SJCRH30 (cell line): ENCODE measurements around the gene HDDC2. TPM values are rescaled to one million over a fixed set of nuclear protein-coding genes. Genes with fewer than 3 reads are reported as not detected.

Source experiments
- DNase-seq, 2 experiments: peaks; one replicate each; pipeline ENCODE4 v3.0.0-alpha.2; 2015 to 2020
- H3K27ac ChIP-seq: fragments of 250-450 bp; sonication (Bioruptor Pico); 2 replicates; pipeline ENCODE4 v1.5.1; 2020; ENCODE audit warnings: mild to moderate bottlenecking, moderate library complexity
- H3K27me3 ChIP-seq: fragments of 250-450 bp; sonication (Bioruptor Pico); 2 replicates; pipeline ENCODE4 v1.5.1; 2020; ENCODE audit warnings: mild to moderate bottlenecking, moderate library complexity
- H3K36me3 ChIP-seq: fragments of 250-450 bp; sonication (Bioruptor Pico); 2 replicates; pipeline ENCODE4 v1.5.1; 2020; ENCODE audit warnings: mild to moderate bottlenecking, moderate library complexity
- H3K4me1 ChIP-seq: fragments of 250-450 bp; sonication (Bioruptor Pico); 2 replicates; pipeline ENCODE4 v1.5.1; 2020; ENCODE audit warnings: mild to moderate bottlenecking, moderate library complexity
- H3K4me3 ChIP-seq: fragments of 250-450 bp; sonication (Bioruptor Pico); 2 replicates; pipeline ENCODE4 v1.5.1; 2020; ENCODE audit warnings: mild to moderate bottlenecking, moderate library complexity
- H3K9me3 ChIP-seq: fragments of 250-450 bp; sonication (Bioruptor Pico); replicated peaks from 2 replicates; pipeline ENCODE4 v1.5.1; 2020; ENCODE audit warnings: mild to moderate bottlenecking, moderate library complexity
- total RNA-seq: library from RNA; depleted of rRNA; stranded (reverse); fragments of >200 nt; shearing (Covaris generic); gene quantifications from 2 replicates; pipeline ENCODE4 v1.2.3, GENCODE V29; 2014

The HDDC2 gene
- total RNA-seq, 1 experiment from 2014 or later: 61.7 TPM

- peaks cover 20% of the 10 kb centered on the region for H3K4me1 ChIP-seq
- no peaks in the 10 kb centered on the region for H3K9me3 ChIP-seq
- no peaks in the 10 kb centered on the region for H3K36me3 ChIP-seq
- DNase-seq: no peak
- H3K4me3 ChIP-seq: no peak overlapping the region
- H3K27me3 ChIP-seq: no peaks in the 10 kb centered on the region
- H3K27ac ChIP-seq: no peak overlapping the region
Measured at GRCh38 chr6:125248136-125248535, 53.6 kb downstream of the HDDC2 start.

GRCh38 chr6:125246566-125246965 is 55.2 kb downstream of the HDDC2 start:
- DNase-seq: no peak
- no peaks in the 10 kb centered on the region for H3K36me3 ChIP-seq
- H3K27me3 ChIP-seq: no peaks in the 10 kb centered on the region
- no peak overlapping the region for H3K27ac ChIP-seq
- H3K9me3 ChIP-seq: no peaks in the 10 kb centered on the region
- peaks cover 5% of the 10 kb centered on the region; the same call in 1 of the 2 replicates for H3K4me1 ChIP-seq
- no peak overlapping the region for H3K4me3 ChIP-seq

- H3K36me3 ChIP-seq: no peaks in the 10 kb centered on the region
- DNase-seq: no peak
- H3K27me3 ChIP-seq: no peaks in the 10 kb centered on the region
- no peaks in the 10 kb centered on the region for H3K9me3 ChIP-seq
- no peaks in the 10 kb centered on the region for H3K4me1 ChIP-seq
- H3K27ac ChIP-seq: no peak overlapping the region
- H3K4me3 ChIP-seq: no peak overlapping the region
Measured at GRCh38 chr6:125245523-125246264, 56.1 kb downstream of the HDDC2 start.

- no peaks in the 10 kb centered on the region for H3K4me1 ChIP-seq
Measured at GRCh38 chr6:125245109-125245508, 56.7 kb downstream of the HDDC2 start.

GRCh38 chr6:125237764-125238163 is 64.0 kb downstream of the HDDC2 start:
- no peaks in the 10 kb centered on the region for H3K4me1 ChIP-seq
- no peaks in the 10 kb centered on the region for H3K9me3 ChIP-seq
- no peak for DNase-seq
- H3K4me3 ChIP-seq: no peak overlapping the region
- H3K36me3 ChIP-seq: no peaks in the 10 kb centered on the region
- H3K27ac ChIP-seq: no peak overlapping the region
- H3K27me3 ChIP-seq: no peaks in the 10 kb centered on the region

More at GRCh38 chr6:125245109-125245508, 56.7 kb downstream of the HDDC2 start:
- H3K9me3 ChIP-seq: no peaks in the 10 kb centered on the region
- no peak for DNase-seq
- no peaks in the 10 kb centered on the region for H3K27me3 ChIP-seq
- no peaks in the 10 kb centered on the region for H3K36me3 ChIP-seq
- H3K27ac ChIP-seq: no peak overlapping the region
- no peak overlapping the region for H3K4me3 ChIP-seq

GRCh38 chr6:125236536-125237327 is 65.0 kb downstream of the HDDC2 start:
- H3K27me3 ChIP-seq: no peaks in the 10 kb centered on the region
- DNase-seq: no peak
- H3K36me3 ChIP-seq: no peaks in the 10 kb centered on the region
- no peak overlapping the region for H3K27ac ChIP-seq
- H3K9me3 ChIP-seq: no peaks in the 10 kb centered on the region
- H3K4me3 ChIP-seq: no peak overlapping the region
- H3K4me1 ChIP-seq: no peaks in the 10 kb centered on the region

GRCh38 chr6:125233202-125233601 is 68.6 kb downstream of the HDDC2 start:
- H3K27me3 ChIP-seq: no peaks in the 10 kb centered on the region
- H3K4me1 ChIP-seq: no peaks in the 10 kb centered on the region
- H3K36me3 ChIP-seq: no peaks in the 10 kb centered on the region
- H3K9me3 ChIP-seq: no peaks in the 10 kb centered on the region
- no peak for DNase-seq
- H3K4me3 ChIP-seq: no peak overlapping the region
- H3K27ac ChIP-seq: no peak overlapping the region

GRCh38 chr6:125232466-125232865 is 69.3 kb downstream of the HDDC2 start:
- no peak overlapping the region for H3K27ac ChIP-seq
- no peak overlapping the region for H3K4me3 ChIP-seq
- no peaks in the 10 kb centered on the region for H3K27me3 ChIP-seq
- no peak for DNase-seq
- H3K36me3 ChIP-seq: no peaks in the 10 kb centered on the region
- no peaks in the 10 kb centered on the region for H3K4me1 ChIP-seq
- H3K9me3 ChIP-seq: no peaks in the 10 kb centered on the region

- no peaks in the 10 kb centered on the region for H3K36me3 ChIP-seq
- H3K27ac ChIP-seq: no peak overlapping the region
- H3K4me1 ChIP-seq: no peaks in the 10 kb centered on the region
- DNase-seq: no peak
- no peaks in the 10 kb centered on the region for H3K9me3 ChIP-seq
- no peak overlapping the region for H3K4me3 ChIP-seq
- H3K27me3 ChIP-seq: no peaks in the 10 kb centered on the region
Measured at GRCh38 chr6:125231574-125232343, 70.0 kb downstream of the HDDC2 start.

GRCh38 chr6:125231133-125231532 is 70.6 kb downstream of the HDDC2 start:
- no peak overlapping the region for H3K27ac ChIP-seq
- H3K4me1 ChIP-seq: no peaks in the 10 kb centered on the region
- H3K4me3 ChIP-seq: no peak overlapping the region
- H3K36me3 ChIP-seq: no peaks in the 10 kb centered on the region
- DNase-seq: no peak
- H3K9me3 ChIP-seq: no peaks in the 10 kb centered on the region
- no peaks in the 10 kb centered on the region for H3K27me3 ChIP-seq

- no peaks in the 10 kb centered on the region for H3K27me3 ChIP-seq
- DNase-seq: no peak
- H3K4me3 ChIP-seq: no peak overlapping the region
- no peaks in the 10 kb centered on the region for H3K36me3 ChIP-seq
- no peak overlapping the region for H3K27ac ChIP-seq
- H3K4me1 ChIP-seq: no peaks in the 10 kb centered on the region
- H3K9me3 ChIP-seq: no peaks in the 10 kb centered on the region
Measured at GRCh38 chr6:125230674-125231073, 71.1 kb downstream of the HDDC2 start.

- H3K36me3 ChIP-seq: no peaks in the 10 kb centered on the region
- no peak for DNase-seq
- H3K27me3 ChIP-seq: no peaks in the 10 kb centered on the region
- H3K27ac ChIP-seq: no peak overlapping the region
- no peaks in the 10 kb centered on the region for H3K9me3 ChIP-seq
- no peak overlapping the region for H3K4me3 ChIP-seq
- no peaks in the 10 kb centered on the region for H3K4me1 ChIP-seq
Measured at GRCh38 chr6:125228981-125229479, 72.7 kb downstream of the HDDC2 start.

- DNase-seq: no peak
- no peaks in the 10 kb centered on the region for H3K36me3 ChIP-seq
- H3K4me1 ChIP-seq: no peaks in the 10 kb centered on the region; the same call in 1 of the 2 replicates
- no peak overlapping the region for H3K4me3 ChIP-seq
- H3K9me3 ChIP-seq: no peaks in the 10 kb centered on the region
- H3K27me3 ChIP-seq: no peaks in the 10 kb centered on the region
- H3K27ac ChIP-seq: no peak overlapping the region
Measured at GRCh38 chr6:125227244-125227643, 74.5 kb downstream of the HDDC2 start.
